HG03565 (cell line): Measurements from ENCODE around the gene RALGDS.
A peak's percentile ranks its signal among the peaks of the same experiment; 100 is the strongest.

ENCODE experiments used
- ATAC-seq: cut with Tn5 transposase; IDR thresholded peaks from one replicate; pipeline ENCODE4 v1.9.1; 2021; ENCODE audit warnings: mild to moderate bottlenecking, moderate library complexity; ENCODE audit not compliant: unreplicated experiment

Gene RALGDS

GRCh38 chr9:133137451-133138231, 16.6 kb upstream of the RALGDS start:
- ATAC-seq = no peak

GRCh38 chr9:133135146-133135745, 14.2 kb upstream of the RALGDS start:
- no peak for ATAC-seq

GRCh38 chr9:133134388-133135145, 13.5 kb upstream of the RALGDS start:
- no peak for ATAC-seq

- peak; percentile 84 for ATAC-seq
Observed at GRCh38 chr9:133133681-133134387, 12.8 kb upstream of the RALGDS start.

GRCh38 chr9:133132174-133132573, 11.1 kb upstream of the RALGDS start:
- no peak for ATAC-seq

- ATAC-seq = no peak
Observed at GRCh38 chr9:133131506-133131905, 10.5 kb upstream of the RALGDS start.

GRCh38 chr9:133130685-133131244, 9.7 kb upstream of the RALGDS start:
- no peak for ATAC-seq

- ATAC-seq = no peak
Observed at GRCh38 chr9:133129001-133129795, 8.2 kb upstream of the RALGDS start.

- ATAC-seq = no peak
Observed at GRCh38 chr9:133128152-133128551, 7.1 kb upstream of the RALGDS start.

GRCh38 chr9:133127340-133127981, 6.4 kb upstream of the RALGDS start:
- ATAC-seq = no peak

- ATAC-seq = no peak
Observed at GRCh38 chr9:133126697-133127339, 5.8 kb upstream of the RALGDS start.

GRCh38 chr9:133125941-133126696, 5.1 kb upstream of the RALGDS start:
- no peak for ATAC-seq

GRCh38 chr9:133124907-133125275, 3.9 kb upstream of the RALGDS start:
- ATAC-seq = no peak

- ATAC-seq = no peak
Observed at GRCh38 chr9:133124123-133124906, 3.3 kb upstream of the RALGDS start.

GRCh38 chr9:133122935-133123611, 2.0 kb upstream of the RALGDS start:
- ATAC-seq = no peak

GRCh38 chr9:133122605-133122934, 1.5 kb upstream of the RALGDS start:
- no peak for ATAC-seq

GRCh38 chr9:133121915-133122550, 993 bp upstream of the RALGDS start:
- ATAC-seq = no peak
